IPS DF 4.7 (cell line): Measurements from ENCODE around the gene PPP1R3F.

Source experiments
- DNase-seq: peaks from one replicate; pipeline ENCODE4 v3.0.0-alpha.2; 2013; ENCODE audit warnings: low spot score; ENCODE audit errors: extremely low read depth

Gene PPP1R3F

DNA sequence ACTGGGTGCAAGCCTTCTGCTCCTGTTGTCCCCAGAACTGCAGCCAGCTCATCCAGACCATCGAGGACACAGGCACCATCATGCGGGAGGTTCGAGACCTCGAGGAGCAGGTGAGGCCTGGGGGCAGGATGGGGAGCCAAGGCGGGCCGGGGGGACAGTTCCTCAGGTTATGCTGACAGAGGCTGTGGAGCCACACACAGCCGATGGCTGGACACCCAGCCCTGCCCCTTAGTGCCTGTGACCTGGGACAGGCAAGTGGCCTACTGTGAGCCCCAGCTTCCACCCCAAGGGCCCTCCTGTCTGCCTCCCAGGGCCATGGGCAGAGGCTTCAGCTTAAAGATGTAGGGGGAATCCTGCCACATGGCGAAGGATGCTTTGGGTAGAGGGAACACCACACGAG, 20.0 kb upstream of the PPP1R3F start:
- DNase-seq, result no peak

DNA sequence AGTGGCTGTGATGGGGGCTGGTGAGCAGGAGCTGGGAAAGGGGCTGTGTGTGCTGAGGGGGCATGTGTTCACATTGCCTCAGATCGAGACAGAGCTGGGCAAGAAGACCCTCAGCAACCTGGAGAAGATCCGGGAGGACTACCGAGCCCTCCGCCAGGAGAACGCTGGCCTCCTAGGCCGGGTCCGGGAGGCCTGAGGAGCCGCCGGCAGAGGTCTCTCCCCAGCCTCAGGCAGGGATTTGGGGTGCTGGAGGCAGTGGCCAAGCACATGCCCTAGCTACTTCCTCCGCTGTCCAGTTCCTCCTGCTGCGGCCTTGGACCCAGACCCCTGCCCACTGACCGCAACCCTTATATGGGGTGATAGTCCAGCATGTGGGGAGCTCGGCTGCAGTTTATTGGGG, 19.5 kb upstream of the PPP1R3F start:
- no peak for DNase-seq

DNA sequence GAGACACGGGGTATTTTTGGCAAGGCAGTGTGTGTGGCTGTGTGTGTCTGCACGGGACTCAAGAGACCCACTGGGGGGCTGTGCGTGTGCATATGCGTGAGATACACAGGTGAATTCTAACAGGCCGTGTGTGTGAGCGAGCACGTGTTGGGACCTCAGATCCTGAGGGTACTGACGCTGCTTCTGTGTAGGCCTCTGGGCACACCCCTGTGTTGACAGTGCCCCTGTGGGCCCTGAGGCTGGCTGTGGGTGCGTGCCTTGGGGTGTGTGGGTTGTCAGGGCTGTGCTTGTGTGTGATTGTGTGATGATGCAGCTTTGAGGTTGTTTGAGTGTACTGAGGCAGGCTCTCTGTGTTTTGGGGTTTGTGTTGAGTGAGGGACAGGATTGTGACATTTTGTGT, 19.0 kb upstream of the PPP1R3F start:
- no peak for DNase-seq

DNA sequence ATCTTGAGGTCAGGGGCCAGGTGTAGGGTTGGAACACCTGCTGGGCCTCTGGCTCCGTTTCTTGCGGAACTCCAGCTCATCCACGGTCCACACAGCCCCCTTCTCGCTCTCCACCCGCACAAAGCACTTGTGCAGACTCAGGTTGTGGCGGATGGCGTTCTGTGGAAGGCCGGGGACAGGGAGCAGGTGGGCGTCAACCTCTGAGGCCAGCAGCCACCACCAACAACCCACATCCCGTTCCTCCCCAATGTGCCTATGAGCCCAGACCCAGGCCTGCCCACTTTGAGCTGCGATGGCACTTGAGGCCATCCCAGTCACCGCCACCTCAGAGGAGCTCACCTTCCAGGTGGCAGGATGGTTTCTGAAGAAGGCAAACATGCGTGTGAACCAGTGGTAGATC, 18.3 kb upstream of the PPP1R3F start:
- DNase-seq, result no peak

DNA sequence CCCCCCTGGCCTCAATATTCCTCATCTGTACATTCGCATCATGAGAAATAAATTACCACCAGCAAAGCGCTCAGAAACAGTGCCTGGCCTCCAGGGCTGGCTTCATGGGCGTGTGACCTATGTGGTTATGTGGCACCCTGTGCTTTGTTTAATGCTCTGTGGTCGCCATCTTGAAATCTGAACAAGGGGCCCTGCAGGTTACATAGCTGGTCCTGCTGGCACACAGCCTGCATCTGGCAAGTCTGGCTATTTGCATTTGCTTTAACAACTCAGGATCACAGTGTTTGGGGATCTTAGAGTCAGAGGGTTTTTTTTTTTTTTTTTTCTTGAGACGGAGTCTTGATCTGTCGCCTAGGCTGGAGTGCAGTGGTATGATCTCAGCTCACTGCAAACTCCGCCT, 15.0 kb upstream of the PPP1R3F start:
- no peak for DNase-seq

DNA sequence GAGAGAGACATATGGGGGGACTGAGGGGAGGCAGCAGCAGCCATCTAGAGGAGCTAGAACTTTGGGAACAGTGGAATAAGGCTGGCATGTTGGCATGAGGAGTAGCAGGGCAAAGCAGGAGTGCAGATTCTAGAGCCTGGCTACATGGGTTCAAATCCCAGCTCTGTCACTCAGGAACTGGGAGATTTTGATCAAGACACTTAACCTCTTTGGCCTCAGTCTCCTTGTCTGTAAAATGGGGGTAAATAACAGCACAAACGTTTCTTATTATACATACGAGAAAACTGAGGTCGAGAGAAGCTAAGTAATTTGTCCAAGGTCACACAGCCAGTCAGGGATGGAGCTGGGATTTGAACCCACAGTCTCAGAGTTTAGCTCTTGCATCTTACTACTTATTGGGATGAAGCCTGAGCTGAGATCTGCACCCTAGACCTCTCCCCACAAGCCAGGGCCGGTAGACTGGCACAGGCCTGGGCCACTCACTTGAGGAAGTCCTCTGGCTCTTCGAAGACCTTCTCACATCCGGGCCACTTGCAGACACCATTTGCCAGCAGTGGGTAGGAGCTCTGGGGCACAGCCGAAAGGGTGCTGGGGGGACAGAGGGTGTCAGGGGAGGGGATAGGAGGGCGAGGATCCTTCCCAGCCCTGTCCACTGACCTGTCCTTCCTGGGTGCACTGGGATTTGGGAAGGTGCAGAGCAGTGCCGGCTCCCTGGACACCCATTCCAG, 13.2 kb upstream of the PPP1R3F start:
- DNase-seq, result no peak

DNA sequence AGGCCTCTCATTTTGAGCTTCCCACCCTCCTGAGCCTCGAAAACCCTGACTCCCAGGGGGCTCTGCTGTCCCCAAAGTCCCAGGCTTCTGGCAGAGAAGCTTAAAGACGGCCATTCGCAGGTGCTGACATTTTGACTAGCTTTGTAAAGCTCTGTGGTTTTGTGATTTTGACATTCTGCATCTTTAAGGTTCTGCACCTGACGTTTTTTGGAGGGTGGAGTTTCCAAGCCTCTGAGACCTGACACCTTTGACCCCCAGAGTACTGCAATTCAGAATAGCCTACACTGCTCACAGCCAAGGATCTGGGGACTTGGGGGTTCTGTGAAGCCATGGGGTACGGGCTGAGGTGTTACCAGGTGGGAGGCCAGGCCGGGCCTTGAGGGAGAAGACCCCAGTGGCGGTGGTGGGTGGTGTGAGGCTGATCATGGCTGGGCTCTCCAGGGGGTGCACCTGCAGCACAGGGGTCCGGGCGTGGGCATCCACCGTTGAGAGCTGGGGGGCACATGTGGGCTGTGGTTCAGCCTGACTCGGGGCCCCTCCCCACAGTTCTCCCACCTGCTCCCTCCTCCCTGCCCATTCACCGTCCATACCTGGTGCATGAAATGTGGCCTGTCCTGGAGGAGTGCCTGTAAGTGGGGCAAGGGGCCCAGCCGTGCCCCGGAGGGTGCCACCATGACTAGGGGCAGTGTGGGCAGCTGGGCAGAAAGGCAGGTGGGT, 12.4 kb upstream of the PPP1R3F start:
- no peak for DNase-seq

DNA sequence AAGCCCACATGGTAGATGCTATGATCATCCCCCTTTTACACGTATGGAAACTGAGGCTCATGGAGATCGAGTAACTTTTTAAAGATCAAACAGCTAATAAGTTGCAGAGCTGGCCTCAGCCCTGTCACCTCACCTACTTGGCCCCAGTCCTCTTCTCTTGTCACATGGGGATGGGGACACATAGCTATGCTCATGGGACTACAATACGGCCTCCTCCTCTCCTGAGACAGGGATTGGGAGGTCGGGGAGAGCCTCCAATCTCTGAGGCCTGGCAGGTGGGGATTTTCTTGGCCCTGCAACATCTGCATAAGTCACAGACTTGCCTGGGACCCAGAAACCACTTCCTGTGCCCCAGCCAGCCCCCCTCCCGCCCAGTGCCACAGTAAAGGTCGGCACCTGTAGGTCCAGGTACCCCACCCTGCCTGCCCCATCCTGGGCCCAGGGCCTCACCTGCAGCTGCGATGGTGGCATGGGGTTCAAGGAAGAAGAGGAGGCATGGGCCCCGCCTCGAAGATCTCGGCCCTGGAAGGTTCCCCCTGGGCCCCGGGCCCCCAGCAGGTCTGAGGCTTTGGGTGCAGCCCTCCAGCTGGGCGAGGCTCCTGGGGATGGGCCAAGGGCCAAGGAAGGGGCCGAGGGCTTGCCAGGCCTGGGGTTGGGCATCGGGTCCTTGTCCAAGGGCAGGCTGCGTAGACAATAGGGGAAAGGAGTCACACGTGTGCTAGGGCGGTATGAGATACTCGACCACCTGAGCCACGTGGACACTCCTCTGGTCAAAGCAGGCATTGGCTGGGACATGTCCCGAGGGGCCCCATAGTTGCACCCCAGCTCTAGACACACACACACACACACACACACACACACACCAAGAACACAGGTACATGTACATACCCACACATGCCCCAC, 11.5 kb upstream of the PPP1R3F start:
- no peak for DNase-seq

DNA sequence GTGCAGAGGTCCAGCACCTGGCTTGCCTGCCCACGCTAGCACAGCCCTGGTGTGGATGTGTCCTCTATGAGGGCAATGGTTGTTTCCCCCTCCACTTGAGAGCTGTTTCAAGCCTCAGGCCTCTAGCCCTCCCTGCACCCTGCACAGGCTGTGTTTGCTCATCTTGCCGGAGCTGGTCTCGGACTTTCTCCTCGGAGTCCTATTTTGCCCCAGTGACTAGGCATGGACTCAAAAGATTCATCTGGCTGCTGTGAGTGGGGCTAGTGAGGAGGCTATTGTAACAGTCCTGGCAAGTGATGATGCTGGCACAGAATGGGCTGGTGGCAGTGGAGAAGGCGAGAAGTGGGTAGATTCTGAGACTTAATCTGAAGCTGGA, 10.9 kb upstream of the PPP1R3F start:
- no peak for DNase-seq

DNA sequence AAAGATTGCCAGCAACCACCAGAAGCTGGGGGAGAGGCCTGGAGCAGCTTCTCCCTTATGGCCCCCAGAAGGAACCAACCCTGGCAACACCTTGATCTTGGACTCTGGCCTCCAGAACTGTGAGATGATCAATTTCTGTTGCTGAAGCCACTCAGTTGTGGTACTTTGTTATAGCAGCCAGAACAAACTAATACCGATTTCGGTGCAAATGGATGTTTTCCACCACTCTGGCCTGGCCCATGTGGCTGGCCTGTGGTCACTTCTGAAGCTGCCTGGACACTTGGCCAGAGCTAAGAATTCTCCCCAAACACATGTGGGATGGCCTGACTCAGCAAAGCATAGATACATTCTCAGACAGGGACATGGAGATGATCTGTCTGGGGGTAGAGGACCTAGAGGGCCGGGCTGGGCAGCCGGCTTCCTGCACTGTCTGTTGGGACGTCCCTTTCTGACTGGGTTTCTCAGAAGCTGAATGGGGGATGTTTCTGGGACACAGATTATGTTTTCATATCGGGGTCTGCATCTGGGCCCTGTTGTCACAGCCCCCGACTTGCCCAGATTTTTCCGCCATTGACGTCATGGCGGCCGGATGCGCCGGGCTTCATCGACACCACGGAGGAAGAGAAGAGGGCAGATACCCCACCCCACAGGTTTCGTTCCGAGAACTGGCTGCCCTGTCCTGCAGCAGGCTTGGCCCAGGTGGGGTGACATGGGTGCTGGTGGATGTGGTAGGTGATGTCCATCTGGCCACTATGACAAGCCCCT, 9.2 kb upstream of the PPP1R3F start:
- no peak for DNase-seq

DNA sequence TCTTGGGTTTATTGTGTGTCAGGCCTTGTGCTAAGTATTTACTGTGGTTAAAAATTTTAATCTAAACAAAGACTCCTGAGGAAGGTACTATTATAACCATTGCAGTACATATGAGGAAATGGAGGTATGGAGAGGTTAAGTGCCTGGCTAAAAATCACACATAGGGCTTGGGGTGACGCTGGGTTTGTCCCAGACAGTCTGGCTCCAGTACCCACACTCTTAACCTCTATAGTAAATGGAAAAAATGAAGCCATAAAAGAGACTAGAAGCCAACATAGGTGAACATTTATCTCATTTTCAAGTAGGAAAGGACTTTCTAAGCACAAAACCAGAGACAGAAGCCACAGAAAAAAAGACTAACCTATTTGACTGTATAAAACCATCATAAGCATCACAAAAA, 7.0 kb upstream of the PPP1R3F start:
- no peak for DNase-seq

DNA sequence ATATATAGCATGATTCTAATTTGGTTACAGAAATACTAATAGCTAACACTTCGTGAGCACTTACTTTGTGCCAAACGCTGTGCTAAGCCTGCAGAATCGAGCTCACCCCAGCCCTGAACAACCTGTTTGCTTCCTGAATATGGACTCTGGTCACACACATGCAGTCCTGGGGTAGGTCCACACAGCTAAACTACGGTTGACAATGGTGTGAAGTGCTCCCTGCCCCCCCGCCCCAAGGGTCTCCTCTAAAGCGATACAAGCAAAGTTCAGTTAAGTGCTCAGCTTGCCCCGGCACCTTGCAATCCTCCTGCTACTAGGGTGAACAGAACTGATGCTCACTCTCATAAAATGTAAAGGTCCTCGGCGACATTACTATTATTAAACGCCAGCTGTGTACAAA, 6.0 kb upstream of the PPP1R3F start:
- no peak for DNase-seq

DNA sequence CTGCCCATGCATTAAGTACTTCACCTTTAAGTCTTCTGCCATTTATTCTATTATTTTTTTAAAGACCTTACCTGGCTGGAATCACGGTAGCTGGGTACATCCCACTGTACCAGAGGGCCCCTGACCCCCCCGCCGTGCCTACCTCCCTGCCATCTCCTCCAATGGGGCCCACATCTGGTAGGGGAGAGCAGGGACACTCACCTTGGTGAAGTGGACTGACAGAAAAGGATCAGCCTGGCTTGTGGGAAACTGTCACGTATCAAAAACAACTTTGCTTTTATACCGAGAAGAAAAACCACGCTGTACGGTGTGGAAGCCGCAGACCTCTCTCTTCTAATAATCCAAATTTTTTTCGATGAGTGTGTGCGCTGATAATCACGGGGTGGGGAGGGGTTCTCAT, 5.1 kb upstream of the PPP1R3F start, which contains the start of gene FOXP3:
Gene FOXP3 (minus strand): TSS at position 251 of the 400 bp plus-strand sequence. CDS start 6,205 bp downstream, outside the sequence.
- DNase-seq, result no peak

DNA sequence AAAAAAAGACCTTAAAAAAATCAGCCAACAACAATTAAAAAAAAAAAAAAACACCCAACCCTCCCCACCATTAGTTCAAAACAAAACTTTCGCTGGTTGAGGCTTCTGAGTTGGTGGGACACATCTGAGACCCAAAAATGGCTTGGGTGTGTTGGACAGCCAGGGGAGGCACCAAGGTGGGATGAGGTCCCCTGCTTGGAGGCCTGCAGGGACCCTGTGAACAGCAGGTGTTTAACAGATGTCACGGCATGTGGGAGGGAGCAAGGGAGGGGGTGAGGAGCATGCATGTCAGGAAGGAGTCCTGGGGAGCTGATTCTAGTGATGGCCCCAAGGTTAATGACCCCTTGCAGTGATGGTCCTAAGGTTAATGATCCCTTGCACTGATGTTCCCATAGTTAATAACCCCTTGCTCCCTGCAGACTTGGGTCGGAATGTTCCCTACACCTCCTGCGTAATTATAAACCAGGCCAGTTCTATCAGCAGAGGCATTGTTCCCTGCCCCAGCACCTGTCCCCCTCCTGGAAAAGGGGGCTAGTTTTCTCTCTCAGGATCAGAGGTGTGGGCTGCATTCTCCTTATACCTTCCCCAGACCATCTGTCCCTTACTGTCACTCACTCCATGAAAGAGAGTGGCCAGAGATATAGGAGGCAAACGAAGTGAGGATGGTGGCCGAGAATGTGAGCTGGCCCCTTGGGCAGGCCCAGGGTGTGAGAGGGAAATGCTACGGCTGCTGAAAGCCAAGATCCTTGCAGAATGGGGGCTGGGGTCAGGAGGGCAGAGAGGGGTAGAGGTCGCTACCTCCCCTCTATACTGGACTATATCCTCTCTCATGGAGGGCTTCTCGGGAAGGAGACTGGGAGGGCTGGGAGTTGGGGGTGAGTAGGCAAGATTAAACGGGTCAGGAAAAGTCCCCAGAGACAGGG, 2.8 kb upstream of the PPP1R3F start:
- no peak for DNase-seq

DNA sequence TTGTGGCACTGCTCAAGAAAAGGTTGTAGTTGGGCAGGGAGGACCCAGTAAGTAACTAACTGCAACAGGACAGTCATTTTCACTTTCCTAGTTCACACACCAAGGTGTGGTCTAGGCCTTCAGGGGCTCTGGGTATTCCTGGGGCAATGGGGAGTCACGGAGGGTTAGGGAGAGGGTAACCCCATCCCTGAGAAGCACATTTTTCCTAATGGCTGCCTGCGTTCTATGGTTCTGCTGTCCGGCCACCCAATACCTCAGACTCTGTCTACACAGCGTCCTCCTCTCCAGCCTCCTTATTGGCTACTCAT, 937 bp upstream of the PPP1R3F start:
- no peak for DNase-seq

DNA sequence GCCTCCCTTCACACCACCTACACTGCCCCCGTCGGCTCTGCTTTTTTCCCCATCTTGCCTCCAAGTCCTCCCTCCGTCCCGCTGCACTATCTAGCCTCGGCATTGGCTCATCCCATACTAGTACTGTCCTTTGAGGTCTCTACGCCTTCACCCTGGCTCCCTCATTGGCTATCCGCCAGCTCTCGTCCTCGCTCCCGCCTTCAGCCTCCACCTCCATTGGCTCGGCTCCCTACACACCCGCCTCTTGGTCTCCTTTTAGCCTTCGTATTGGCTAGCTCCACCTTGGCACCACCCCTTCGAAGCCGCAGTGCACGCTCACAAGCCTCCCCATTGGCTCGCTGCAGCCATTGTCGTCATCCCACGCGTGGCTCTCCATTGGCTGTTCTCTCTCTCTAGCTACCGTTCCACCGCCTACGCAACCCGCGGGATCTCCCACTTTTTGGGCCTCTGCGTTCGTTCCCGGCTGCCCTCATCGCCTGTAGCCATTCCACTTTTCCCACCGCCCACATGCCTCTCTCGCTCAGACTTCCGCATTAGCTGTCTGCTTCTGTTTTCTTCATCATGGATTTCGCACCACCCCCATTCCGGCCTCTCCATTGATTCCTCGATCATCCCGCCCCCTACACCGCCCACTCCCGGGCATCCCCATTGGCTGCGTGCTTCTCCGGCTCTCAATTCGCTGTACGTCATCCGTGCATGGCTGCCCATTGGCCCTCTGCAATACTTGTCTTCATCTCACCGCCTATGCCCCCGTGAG, 405 bp upstream of the PPP1R3F start:
- DNase-seq, result no peak

DNA sequence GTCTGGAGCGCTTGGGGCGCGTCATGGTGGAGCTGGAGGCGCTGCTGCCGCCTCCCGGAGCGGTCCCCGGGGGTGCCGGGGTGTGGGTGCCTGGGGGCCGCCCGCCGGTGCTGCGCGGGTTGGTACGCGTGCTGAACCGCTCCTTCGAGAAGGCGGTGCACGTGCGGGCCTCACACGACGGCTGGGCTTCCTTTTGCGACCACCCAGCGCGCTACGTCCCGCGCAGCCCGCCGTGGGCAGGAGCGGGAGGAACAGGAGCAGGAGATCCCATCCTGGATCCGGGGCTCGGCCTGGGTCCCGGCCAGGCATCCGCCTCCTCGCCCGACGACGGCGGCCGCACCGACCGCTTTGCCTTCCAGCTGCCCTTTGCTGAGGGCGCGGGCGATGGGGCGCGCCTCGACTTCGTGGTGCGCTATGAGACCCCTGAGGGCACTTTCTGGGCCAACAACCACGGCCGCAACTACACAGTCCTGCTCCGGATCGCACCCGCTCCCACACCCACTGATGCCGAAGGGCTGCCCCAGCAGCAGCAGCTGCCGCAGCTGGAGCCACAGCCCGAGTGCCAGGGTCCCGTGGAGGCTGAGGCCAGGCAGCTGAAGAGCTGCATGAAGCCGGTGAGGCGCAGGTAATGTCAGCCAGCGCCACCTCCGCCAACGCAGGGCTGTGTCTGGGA, 792 bp downstream of the PPP1R3F start:
- no peak for DNase-seq

DNA sequence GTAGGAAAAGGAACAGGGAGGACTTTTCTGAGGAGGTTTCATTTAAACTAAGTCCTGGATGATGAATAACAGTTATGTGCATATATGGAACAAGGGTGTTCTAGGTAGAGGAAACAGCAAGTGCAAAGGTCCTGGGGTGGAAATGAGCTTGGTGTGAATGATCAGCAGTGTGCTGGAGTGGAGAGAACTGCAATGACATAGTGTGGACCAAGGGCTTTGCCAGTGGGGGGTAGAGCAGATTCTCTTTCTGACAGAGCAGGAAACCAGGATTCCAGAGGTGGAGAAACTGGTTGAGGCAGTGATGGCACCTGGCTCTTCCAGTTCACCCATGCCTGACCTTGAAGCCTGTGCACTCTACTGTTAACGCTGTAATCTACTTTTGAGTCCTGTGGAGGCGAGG, 1.7 kb downstream of the PPP1R3F start:
- DNase-seq, result no peak

DNA sequence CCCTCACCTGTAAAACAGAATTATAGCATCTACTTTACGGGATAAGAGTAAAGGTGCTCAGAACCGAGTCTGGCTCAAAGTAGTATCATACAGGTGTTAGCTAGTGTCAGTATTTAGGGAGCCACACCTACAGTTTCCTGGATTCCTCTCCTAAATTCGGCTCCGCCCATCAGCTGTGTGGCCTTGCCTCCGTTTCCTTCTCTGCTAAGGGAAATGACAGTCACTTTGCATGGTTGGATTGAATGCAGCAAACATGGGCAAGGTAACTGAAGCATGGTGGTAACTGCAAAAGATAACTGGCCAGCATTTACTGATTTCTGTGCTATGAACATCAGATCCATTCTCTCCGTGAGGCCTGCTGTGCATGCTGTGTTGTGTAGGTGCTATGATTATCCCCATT, 2.8 kb downstream of the PPP1R3F start:
- no peak for DNase-seq
